Esophagus (tissue), 2 donors: ENCODE data around the gene HOXA9. TPM values are rescaled to one million over a fixed set of nuclear protein-coding genes. Genes with fewer than 3 reads are reported as not detected.
A peak's percentile ranks its signal among the peaks of the same experiment; 100 is the strongest.

ENCODE experiments used
- H3K27ac ChIP-seq, 2 donors: one replicate each; pipeline ENCODE4 v1.5.1; 2013; ENCODE audit warnings: low read depth in 2 of 2, mild to moderate bottlenecking in 2 of 2, inconsistent platforms in 1 of 2, low read length in 1 of 2, moderate library complexity in 1 of 2
- H3K27me3 ChIP-seq, 2 donors: one replicate each; pipeline ENCODE4 v1.6.1; 2013; ENCODE audit warnings: low read length in 2 of 2, control low read depth in 1 of 2, mild to moderate bottlenecking in 1 of 2; ENCODE audit not compliant: insufficient read depth in 2 of 2, control insufficient read depth in 1 of 2
- H3K36me3 ChIP-seq, 2 donors: one replicate each; pipeline ENCODE4 v1.6.1; 2013; ENCODE audit warnings: low read length in 1 of 2; ENCODE audit not compliant: control insufficient read depth in 2 of 2, insufficient read depth in 2 of 2
- H3K4me1 ChIP-seq, 2 donors: one replicate each; pipeline ENCODE4 v1.6.1; 2013; ENCODE audit warnings: low read length in 1 of 2; ENCODE audit not compliant: control insufficient read depth in 2 of 2, insufficient read depth in 2 of 2
- H3K4me3 ChIP-seq, 2 donors: one replicate each; pipeline ENCODE4 v1.5.1; 2013; ENCODE audit warnings: low read length in 2 of 2, mild to moderate bottlenecking in 2 of 2, low read depth in 1 of 2, moderate library complexity in 1 of 2
- H3K9me3 ChIP-seq, 2 donors: one replicate each; pipeline ENCODE4 v1.6.1; 2013; ENCODE audit warnings: mild to moderate bottlenecking in 2 of 2, low read depth in 1 of 2, low read length in 1 of 2, moderate library complexity in 1 of 2; ENCODE audit not compliant: control insufficient read depth in 2 of 2, insufficient read depth in 1 of 2
- WGBS, 2 donors: extraction: QIAGEN DNeasy Blood & Tissue Kit; methylation state at CpG; one replicate each; pipeline ENCODE4 v1.1.7; 2013; 5-methylcytosine and 5-hydroxymethylcytosine counted together
- polyA plus RNA-seq, 2 donors: library from polyadenylated mRNA; stranded (reverse); fragments of 200-250 nt; gene quantifications; one replicate each; pipeline ENCODE4 v1.2.3, GENCODE V29; 2013
- donor health status: healthy with polysubstance abuse.
- donor health status: Bipolar disorder and iron deficiency.

Gene HOXA9
- polyA plus RNA-seq, 2 donors: 0.49 TPM

DNA sequence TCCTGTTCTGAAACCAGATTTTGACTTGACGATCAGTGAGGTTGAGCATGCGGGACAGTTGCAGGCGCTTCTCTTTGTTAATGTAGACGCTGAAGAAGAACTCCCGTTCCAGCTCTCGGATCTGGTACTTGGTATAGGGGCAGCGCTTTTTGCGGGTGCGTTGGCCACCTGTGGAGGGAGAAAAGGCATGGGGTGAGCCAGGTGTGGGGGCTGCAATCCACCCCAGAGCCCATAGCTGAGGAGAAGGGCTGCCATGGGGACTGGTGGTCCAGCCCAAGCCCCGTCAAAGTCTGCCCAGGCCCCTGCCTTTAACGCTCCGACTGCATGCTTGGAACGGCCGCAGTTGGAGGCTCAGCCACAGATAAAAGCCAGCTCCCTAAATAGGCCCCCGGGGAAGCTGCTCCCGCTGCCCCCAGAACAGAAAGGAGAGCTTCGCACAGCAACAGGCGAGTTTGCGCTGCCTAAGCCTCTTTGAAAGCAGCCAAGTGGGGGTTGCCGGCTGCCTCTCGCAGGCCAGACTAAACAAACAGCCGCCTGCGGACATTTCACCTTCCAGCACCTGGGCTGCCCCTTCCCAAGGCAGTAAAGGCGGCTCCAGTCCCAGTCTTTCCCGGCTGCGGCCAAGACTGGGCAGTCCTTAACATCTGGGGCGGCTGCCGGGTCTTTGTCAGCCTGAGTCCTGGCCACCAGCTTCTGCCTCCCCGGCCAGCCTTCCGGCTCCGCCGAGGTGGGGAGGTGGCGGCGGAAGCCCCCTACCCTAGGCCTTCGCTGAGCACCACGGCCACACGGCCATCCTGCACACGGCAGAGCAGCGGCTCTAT lies 17.7 kb upstream of the HOXA9 start:
- Histone ChIP-seq H3K9me3 (peaks cover 0 to 3% of the 10 kb centered on the region in 2 donors), H3K4me3 (no peak overlapping the region), H3K4me1 (peaks cover 7 to 19% of the 10 kb centered on the region in 2 donors), H3K36me3 (no peaks in the 10 kb centered on the region), H3K27ac (no peak overlapping the region), H3K27me3 (peaks cover 7 to 64% of the 10 kb centered on the region in 2 donors)
- WGBS, 2 donors: 14 to 15% methylated on average over 36 to 39 of the region's 39 CpGs

DNA sequence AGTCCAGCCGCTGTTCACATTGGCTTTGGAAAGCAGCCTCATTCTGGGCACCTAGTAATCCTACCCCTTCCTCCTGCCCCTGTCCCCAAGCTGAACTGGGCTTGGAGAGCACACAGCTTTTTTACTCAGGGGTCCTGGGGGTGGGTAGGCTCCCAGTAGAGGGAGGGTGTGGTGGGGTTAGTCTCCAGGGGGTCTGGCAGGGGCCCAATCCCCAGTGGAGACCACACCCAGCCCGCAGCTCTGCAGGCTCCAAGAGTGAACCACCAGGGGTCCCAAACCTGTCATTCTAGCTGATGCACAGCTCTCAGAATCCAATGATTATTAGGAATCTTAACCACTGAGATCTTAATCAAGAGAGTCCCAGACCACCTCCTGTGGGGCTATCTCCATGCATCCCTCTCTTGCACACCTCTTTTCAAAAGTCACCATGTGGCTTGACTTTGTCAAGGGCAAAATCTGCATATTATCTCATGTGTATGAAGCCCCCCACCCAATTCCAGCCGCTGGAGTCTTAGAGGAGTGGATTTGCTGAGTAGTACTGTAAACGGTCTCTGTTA lies 17.0 kb upstream of the HOXA9 start:
- Histone ChIP-seq H3K4me1 (peaks cover 3 to 14% of the 10 kb centered on the region in 2 donors), H3K9me3 (peaks cover 0 to 3% of the 10 kb centered on the region in 2 donors), H3K4me3 (no peak overlapping the region), H3K27ac (no peak overlapping the region), H3K27me3 (peaks cover 7 to 58% of the 10 kb centered on the region in 2 donors), H3K36me3 (no peaks in the 10 kb centered on the region)
- 31 to 36% methylated on average over 4 of the region's 4 CpGs for WGBS, 2 donors

DNA sequence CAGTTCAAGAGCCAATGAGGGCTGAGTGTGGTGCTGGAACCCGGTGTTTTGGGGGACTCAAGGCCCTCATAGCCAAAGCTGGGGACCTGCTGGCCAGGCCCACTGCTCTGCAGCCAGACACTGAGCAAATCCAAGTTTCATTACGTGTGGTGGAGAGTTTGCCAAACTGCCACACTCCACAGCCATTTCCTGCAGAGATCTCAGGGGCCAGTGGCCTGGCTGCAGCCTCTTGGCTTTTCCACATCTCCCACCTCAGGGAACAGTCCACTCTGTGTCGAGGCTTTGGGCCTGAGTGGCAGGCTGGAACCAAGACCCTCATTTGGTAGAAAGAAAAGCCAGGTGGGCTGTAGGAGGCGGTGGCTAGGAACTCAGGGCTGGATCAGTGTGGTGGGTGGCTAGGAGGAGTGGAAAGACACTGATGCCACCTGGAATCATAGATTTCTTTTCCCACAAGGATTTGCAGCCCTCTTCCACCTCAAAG lies 16.5 kb upstream of the HOXA9 start:
- peaks cover 0 to 3% of the 10 kb centered on the region in 2 donors for H3K9me3 ChIP-seq
- H3K27ac ChIP-seq: no peak overlapping the region
- peaks cover 7 to 56% of the 10 kb centered on the region in 2 donors for H3K27me3 ChIP-seq
- H3K36me3 ChIP-seq: no peaks in the 10 kb centered on the region
- H3K4me3 ChIP-seq: no peak overlapping the region
- H3K4me1 ChIP-seq: peaks cover 3 to 14% of the 10 kb centered on the region in 2 donors
- 60 to 69% methylated on average over 4 of the region's 4 CpGs for WGBS, 2 donors

DNA sequence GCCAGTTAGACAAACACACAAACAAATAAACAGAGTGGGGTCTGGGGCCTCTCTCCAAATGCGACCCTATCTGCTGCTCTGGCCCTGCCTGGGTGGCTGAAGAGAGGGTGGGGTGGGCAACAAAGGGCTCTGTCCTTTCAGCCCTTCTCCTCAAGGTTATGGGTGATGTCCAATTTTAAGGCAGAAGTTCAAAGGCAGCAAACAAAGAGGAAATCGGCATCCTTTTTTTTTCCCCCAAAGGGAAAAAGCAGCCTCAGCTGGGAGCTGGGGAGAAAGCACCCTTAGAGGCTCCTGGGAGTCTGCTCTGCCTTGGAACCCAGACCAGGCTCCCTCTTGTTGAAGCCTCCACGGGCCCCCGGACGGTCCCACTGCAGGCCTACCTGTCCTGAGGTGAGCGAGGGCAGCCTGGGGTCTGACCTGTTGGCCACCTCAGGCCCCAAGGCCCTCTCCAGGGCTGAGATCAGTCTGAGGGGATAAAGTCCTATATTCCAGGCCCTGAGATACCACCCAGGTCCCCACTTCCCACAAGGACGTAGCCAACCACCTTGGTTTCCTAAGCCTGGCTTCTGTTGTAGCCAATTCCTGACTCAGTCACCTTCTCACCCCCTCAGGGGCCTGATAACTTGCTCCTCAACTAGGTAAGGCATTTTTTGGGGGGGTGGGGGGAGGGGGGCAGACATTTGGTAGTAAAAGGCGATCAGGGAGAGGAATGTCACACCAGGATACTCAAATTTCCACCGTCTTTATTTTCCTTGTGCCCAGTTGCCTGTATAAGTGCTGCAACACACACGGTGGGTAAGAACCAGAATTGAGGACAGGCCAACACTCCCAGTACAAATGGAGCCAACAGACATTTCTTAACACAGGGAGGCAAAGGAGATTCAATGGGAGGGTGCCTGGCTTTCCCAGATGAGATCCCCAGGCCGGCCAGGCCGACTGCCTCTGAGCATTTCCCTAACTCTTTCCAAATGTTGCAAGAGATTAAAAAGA lies 15.4 kb upstream of the HOXA9 start:
- H3K4me1 ChIP-seq: peaks cover 3 to 14% of the 10 kb centered on the region in 2 donors
- no peak overlapping the region for H3K4me3 ChIP-seq
- 58 to 79% methylated on average over 12 of the region's 12 CpGs for WGBS, 2 donors
- no peak overlapping the region for H3K27ac ChIP-seq
- H3K9me3 ChIP-seq: peaks cover 0 to 3% of the 10 kb centered on the region in 2 donors
- H3K36me3 ChIP-seq: no peaks in the 10 kb centered on the region
- peaks cover 14 to 48% of the 10 kb centered on the region in 2 donors for H3K27me3 ChIP-seq

DNA sequence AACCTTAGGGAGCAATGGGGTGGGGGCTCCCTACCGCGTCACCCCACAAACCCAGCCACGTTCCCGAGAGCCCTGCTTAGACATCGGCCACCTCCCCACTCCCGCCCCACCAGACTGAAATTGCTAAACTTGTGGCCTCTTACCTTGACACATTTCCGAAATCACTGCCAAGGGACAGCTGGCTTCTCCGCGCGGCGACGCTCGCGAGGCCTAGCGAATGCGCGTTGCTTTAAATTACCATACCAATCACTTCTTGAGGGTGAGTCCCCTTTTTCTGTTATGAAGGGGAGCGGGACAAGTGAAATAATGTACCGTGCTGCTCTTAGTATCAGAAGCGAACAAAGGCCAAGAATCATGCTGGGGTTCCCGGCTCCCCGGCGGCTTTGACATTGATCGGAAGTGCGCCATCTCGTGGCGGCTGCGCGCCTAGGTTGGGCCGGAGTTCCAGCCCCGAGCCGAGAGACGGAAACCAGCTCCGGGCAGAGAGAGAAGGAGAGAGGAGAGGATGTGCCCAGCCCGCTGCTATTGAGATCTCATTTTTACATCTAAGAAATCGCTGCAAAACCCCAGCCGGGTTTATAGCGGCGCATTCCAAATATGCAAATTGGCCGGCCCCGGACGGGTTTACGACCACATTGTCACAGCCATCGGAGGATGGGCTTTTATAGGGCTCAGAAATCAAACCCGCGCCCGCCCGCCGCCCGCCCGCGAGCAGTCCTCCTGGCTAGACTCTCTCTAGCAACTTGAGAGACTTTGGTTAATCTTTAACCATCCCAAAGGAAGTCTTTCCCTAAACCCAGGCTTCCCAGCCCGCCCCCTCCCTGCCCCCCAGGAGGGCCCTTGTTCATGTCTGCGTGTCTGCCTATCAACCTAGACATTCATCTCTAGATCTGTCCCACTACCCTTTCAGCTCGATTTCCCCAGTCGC lies 14.4 kb upstream of the HOXA9 start:
- WGBS, 2 donors: 15 to 18% methylated on average over 56 of the region's 56 CpGs
- Histone ChIP-seq H3K27ac (no peak overlapping the region), H3K36me3 (no peaks in the 10 kb centered on the region), H3K4me3 (peak overlapping the region in 1 of 2 donors; percentile 1), H3K27me3 (peaks cover 14 to 44% of the 10 kb centered on the region in 2 donors), H3K9me3 (peaks cover 0 to 2% of the 10 kb centered on the region in 2 donors), H3K4me1 (peaks cover 3 to 8% of the 10 kb centered on the region in 2 donors)

DNA sequence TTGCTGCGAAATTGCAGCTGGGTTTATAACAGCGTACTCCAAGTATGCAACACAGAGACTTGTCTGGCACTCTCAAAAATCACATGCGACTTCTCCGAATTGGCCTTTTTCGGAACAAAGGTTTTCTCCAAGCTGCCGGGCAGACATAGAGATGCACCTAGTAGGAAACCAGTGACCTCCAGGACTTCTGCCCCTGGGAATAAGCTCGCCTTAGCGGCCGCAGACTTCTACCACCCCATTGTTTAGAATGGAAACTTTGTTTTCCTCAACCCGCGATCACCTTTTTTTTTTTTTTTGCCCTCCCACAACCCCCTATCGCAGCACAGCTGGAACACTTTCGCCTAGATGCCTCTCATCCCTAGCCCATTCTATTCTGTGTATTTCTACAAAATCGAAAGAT lies 13.7 kb upstream of the HOXA9 start:
- Histone ChIP-seq H3K27ac (no peak overlapping the region), H3K27me3 (peaks cover 14 to 44% of the 10 kb centered on the region in 2 donors), H3K9me3 (no peaks in the 10 kb centered on the region), H3K4me1 (peaks cover 3 to 4% of the 10 kb centered on the region in 2 donors), H3K36me3 (no peaks in the 10 kb centered on the region), H3K4me3 (no peak overlapping the region)
- 50 to 63% methylated on average over 12 to 14 of the region's 14 CpGs for WGBS, 2 donors

DNA sequence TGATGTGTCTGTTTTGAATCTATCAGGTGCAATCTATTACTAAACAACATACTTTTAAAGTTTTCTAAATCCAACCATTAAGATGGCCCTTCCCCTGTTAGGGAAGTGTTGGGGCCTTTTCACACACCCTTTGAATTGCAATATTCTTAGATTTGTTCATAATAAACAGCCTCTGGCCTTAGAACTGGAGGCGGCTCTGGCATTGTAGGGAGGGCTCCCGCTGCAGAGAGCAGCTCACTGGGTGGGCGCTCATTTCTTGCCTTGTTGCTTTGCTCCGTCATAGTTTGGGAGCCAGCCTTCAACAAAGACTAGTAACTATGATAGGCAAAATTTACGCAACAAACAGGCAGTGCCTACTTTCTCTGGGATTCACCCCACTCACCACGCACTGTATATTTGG lies 13.0 kb upstream of the HOXA9 start:
- no peaks in the 10 kb centered on the region for H3K36me3 ChIP-seq
- H3K9me3 ChIP-seq: no peaks in the 10 kb centered on the region
- peaks cover 2 to 4% of the 10 kb centered on the region in 2 donors for H3K4me1 ChIP-seq
- 83 to 92% methylated on average over 6 of the region's 6 CpGs for WGBS, 2 donors
- H3K27ac ChIP-seq: no peak overlapping the region
- peaks cover 14 to 42% of the 10 kb centered on the region in 2 donors for H3K27me3 ChIP-seq
- no peak overlapping the region for H3K4me3 ChIP-seq

DNA sequence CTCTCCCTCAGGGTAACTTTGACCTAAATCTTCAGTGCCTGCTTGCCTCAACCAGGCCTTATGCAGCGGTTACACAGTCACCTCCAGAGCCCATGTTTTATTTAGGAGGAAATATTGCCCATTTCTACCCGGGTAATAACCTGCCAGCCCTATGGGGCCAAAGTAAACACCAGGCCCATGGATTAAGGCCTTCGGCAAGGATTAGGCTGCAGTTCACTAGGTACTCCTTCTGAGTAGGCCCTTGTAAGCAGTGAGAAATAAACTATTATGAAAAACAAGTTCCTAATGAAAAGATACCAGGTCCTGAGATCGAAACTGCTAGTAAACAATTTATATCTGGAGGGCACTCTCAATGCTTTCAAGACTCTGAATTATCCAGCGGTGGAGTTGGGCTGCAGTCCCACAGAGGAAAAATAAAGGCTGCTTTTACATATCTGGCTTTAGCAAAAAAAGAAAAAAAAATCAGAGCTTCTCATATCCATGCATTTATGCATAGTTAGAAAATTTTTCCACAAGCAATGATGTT lies 12.5 kb upstream of the HOXA9 start:
- Histone ChIP-seq H3K36me3 (no peaks in the 10 kb centered on the region), H3K27ac (no peak overlapping the region), H3K27me3 (peaks cover 14 to 44% of the 10 kb centered on the region in 2 donors), H3K4me1 (peaks cover under 1 to 8% of the 10 kb centered on the region in 2 donors), H3K9me3 (no peaks in the 10 kb centered on the region), H3K4me3 (no peak overlapping the region)
- WGBS, 2 donors: 79 to 84% methylated on average over 5 of the region's 5 CpGs
